K562 (cell line): ENCODE measurements around the gene JAK3. TPM values are rescaled to one million over a fixed set of nuclear protein-coding genes. Genes with fewer than 3 reads are reported as not detected.

Source experiments
- CBFB ChIP-seq: sonication (generic); formaldehyde crosslinking; IDR thresholded peaks from 2 replicates; pipeline ENCODE4 v1.4.0; 2020; ENCODE audit warnings: mild to moderate bottlenecking, missing genetic modification reagents
- CBX3 ChIP-seq, 2 experiments: IDR thresholded peaks; 1 replicate in 1 of 2; 2 replicates in 1 of 2; pipeline ENCODE4 v1.6.1; 2012; ENCODE audit warnings: inconsistent platforms in 2 of 2, low read length in 2 of 2, borderline replicate concordance in 1 of 2, control low read depth in 1 of 2
- CXXC5 ChIP-seq: fragments of 250-450 bp; sonication (Bioruptor Pico); IDR thresholded peaks from 2 replicates; pipeline ENCODE4 v1.8.0; 2022; ENCODE audit warnings: inconsistent platforms, mild to moderate bottlenecking, moderate library complexity
- HMBOX1 ChIP-seq: sonication (generic); IDR thresholded peaks from 2 replicates; pipeline ENCODE4 v1.6.1; 2016
- MCM7 ChIP-seq, 2 experiments: fragments of 450-650 bp; IDR thresholded peaks; 2 replicates each; pipeline ENCODE4 v1.6.1; 2016 to 2018
- MLLT1 ChIP-seq, 2 experiments: fragments of 450-650 bp; IDR thresholded peaks; 2 replicates each; pipeline ENCODE4 v1.6.1; 2016
- NCOA4 ChIP-seq: fragments of 450-650 bp; IDR thresholded peaks from 2 replicates; pipeline ENCODE4 v1.6.1; 2018; ENCODE audit warnings: mild to moderate bottlenecking; ENCODE audit not compliant: partially characterized antibody
- NFATC3 ChIP-seq: fragments of 450-650 bp; IDR thresholded peaks from 2 replicates; pipeline ENCODE4 v1.6.1; 2017; ENCODE audit warnings: mild to moderate bottlenecking
- PATZ1 ChIP-seq: fragments of 250-450 bp; sonication (Bioruptor Pico); IDR thresholded peaks from 2 replicates; pipeline ENCODE4 v1.5.0; 2020; ENCODE audit warnings: mild to moderate bottlenecking, borderline replicate concordance
- PHF8 ChIP-seq: fragments of 200-600 bp; sonication (generic); IDR thresholded peaks from 2 replicates; pipeline ENCODE4 v1.6.1; 2012; ENCODE audit warnings: mixed run types, mild to moderate bottlenecking, inconsistent platforms, low read length, moderate library complexity, borderline replicate concordance
- PRDM10 ChIP-seq: fragments of 450-650 bp; IDR thresholded peaks from 2 replicates; pipeline ENCODE4 v1.6.1; 2018; ENCODE audit not compliant: partially characterized antibody
- THAP12 ChIP-seq: fragments of 250-450 bp; sonication (Bioruptor Pico); IDR thresholded peaks from 2 replicates; pipeline ENCODE4 v1.9.0; 2021; ENCODE audit warnings: mild to moderate bottlenecking, inconsistent platforms
- TOE1 ChIP-seq, 2 experiments: fragments of 450-650 bp in 1 of 2; sonication (generic) in 1 of 2; formaldehyde crosslinking in 1 of 2; IDR thresholded peaks; 2 replicates each; pipeline versions ENCODE4 v1.7.1 to v1.8.0; 2016 to 2022; ENCODE audit warnings: borderline replicate concordance in 2 of 2, mild to moderate bottlenecking in 2 of 2, antibody characterized with exemption in 1 of 2, inconsistent platforms in 1 of 2, low read depth in 1 of 2, missing genetic modification reagents in 1 of 2, moderate library complexity in 1 of 2
- ZNF143 ChIP-seq: sonication (generic); formaldehyde crosslinking; IDR thresholded peaks from 2 replicates; pipeline ENCODE4 v1.9.0; 2022; ENCODE audit warnings: mild to moderate bottlenecking, missing genetic modification reagents
- ZNF274 ChIP-seq: IDR thresholded peaks from 2 replicates; pipeline ENCODE4 v1.6.1; 2011; ENCODE audit warnings: low read depth, mild to moderate bottlenecking, low read length, moderate library complexity, borderline replicate concordance
- polyA plus RNA-seq, 8 experiments: library from polyadenylated mRNA; depleted of rRNA in 4 of 8; stranded (reverse) in 5 of 8; unstranded in 3 of 8; fragments of >200 nt; fragmentation: Nextera tagmentation in 2 of 8; fragmentation: Illumina TruSeq in 1 of 8; extraction: Ambion mirVana in 2 of 8; extraction: Trizol in 1 of 8; gene quantifications; 2 replicates each; pipeline versions ENCODE4 v1.2.1 to v1.2.3, GENCODE V29; 2011 to 2014; ENCODE audit warnings: inconsistent platforms in 1 of 8, missing spikeins in 1 of 8
- total RNA-seq, 7 experiments: library from RNA; depleted of rRNA in 6 of 7; stranded (reverse); fragments of >200 nt in 6 of 7; fragmentation: Illumina TruSeq in 2 of 7; extraction: Trizol in 2 of 7; gene quantifications; 2 replicates each; pipeline versions ENCODE4 v1.2.1 to v1.2.3, GENCODE V29; 2011 to 2021; ENCODE audit warnings: low replicate concordance in 1 of 7

Gene JAK3
- total and polyA plus RNA-seq, 9 of the 15 experiments (the other 6 are each of a cell fraction or from before 2014, with no cell fraction given), result 0.01 to 0.18 (median 0.07) TPM; not detected in 1

GRCh38 chr19:17794731-17795494, 52.9 kb downstream of the JAK3 start, which contains the start of gene B3GNT3 (continued):
- no peak for TF ChIP-seq THAP12 (CRISPR knock-in tag)
- no peak for TF ChIP-seq NCOA4
- TF ChIP-seq NFATC3, result no peak
- TF ChIP-seq MLLT1 (IDR thresholded peaks at IDR 0.05), result 0 out of 4 replicates have a peak, but pooled peaks of 1 of the 2 experiments have one; percentile 29
- TF ChIP-seq HMBOX1, result no peak
- TF ChIP-seq ZNF274, result no peak
- TF ChIP-seq MCM7 (IDR thresholded peaks at IDR 0.05), result no peak
- TF ChIP-seq TOE1 (IDR thresholded peaks at IDR 0.05; ENCODE audit: borderline replicate concordance), result 0 out of 2 replicates have a peak, but pooled peaks have one; percentile 48
- no peak for TF ChIP-seq TOE1 (CRISPR knock-in tag; IDR thresholded peaks at IDR 0.05; ENCODE audit: borderline replicate concordance, low read depth)
- peak; percentile 60 for TF ChIP-seq CXXC5
- TF ChIP-seq CBFB (CRISPR knock-in tag), result peak; percentile 79; the same call in 1 of the 2 replicates
- TF ChIP-seq PHF8, result peak; percentile 21; the same call in 1 of the 2 replicates
- TF ChIP-seq CBX3 (IDR thresholded peaks at IDR 0.05; ENCODE audit: borderline replicate concordance in 1 of 2, low read length in 2 of 2), result peak in 1 of 2 experiments; percentile 63; a peak in 1 of 3 replicates
- TF ChIP-seq PATZ1, result no peak
- no peak for TF ChIP-seq ZNF143 (CRISPR knock-in tag)
- TF ChIP-seq PRDM10, result peak; percentile 14
